HepG2 (cell line): Measurements from ENCODE around the gene RTN1. TPM values are rescaled to one million over a fixed set of nuclear protein-coding genes. Genes with fewer than 3 reads are reported as not detected.
A peak's percentile ranks its signal among the peaks of the same experiment; 100 is the strongest.

Source experiments
- CHD2 ChIP-seq: IDR thresholded peaks from 2 replicates; pipeline ENCODE4 v1.6.1; 2011; ENCODE audit warnings: low read depth, low read length, improper control_type of control experiment
- IRX3 ChIP-seq: sonication (generic); formaldehyde crosslinking; IDR thresholded peaks from 2 replicates; pipeline ENCODE4 v1.8.1; 2023; ENCODE audit warnings: mild to moderate bottlenecking, low read depth, missing genetic modification reagents, borderline replicate concordance
- MIXL1 ChIP-seq: IDR thresholded peaks from 2 replicates; pipeline ENCODE4 v1.6.1; 2016
- NFRKB ChIP-seq: fragments of 450-650 bp; IDR thresholded peaks from 2 replicates; pipeline ENCODE4 v1.6.1; 2017
- POLR2G ChIP-seq: fragments of 200-400 bp; formaldehyde crosslinking; IDR thresholded peaks from 2 replicates; pipeline ENCODE4 v1.6.1; 2018; ENCODE audit warnings: mild to moderate bottlenecking, low read depth, low read length, moderate library complexity
- TRIM24 ChIP-seq: sonication (generic); formaldehyde crosslinking; IDR thresholded peaks from 2 replicates; pipeline ENCODE4 v1.8.0; 2022; ENCODE audit warnings: mild to moderate bottlenecking, missing genetic modification reagents
- ZNF468 ChIP-seq: sonication (generic); formaldehyde crosslinking; IDR thresholded peaks from 2 replicates; pipeline ENCODE4 v1.8.0; 2022; ENCODE audit warnings: mild to moderate bottlenecking, moderate library complexity, missing genetic modification reagents
- ZNF776 ChIP-seq: sonication (generic); formaldehyde crosslinking; IDR thresholded peaks from 2 replicates; pipeline ENCODE4 v1.4.0; 2020; ENCODE audit warnings: mild to moderate bottlenecking, missing genetic modification reagents
- polyA plus RNA-seq, 8 experiments: library from polyadenylated mRNA; depleted of rRNA in 3 of 8; stranded (reverse) in 7 of 8; unstranded in 1 of 8; fragments of >200 nt; fragmentation: Illumina TruSeq in 4 of 8; extraction: Trizol in 4 of 8; gene quantifications; 2 replicates each; pipeline versions ENCODE4 v1.2.1 to v1.2.3, GENCODE V29; 2011 to 2016; ENCODE audit warnings: low read depth in 4 of 8, missing spikeins in 1 of 8, mixed read lengths in 1 of 8; ENCODE audit not compliant: insufficient read depth in 1 of 8
- total RNA-seq, 5 experiments: library from RNA; depleted of rRNA; stranded (reverse); fragments of >200 nt; fragmentation: Illumina TruSeq; extraction: Trizol; gene quantifications; 2 replicates each; pipeline ENCODE4 v1.2.3, GENCODE V29; 2016; ENCODE audit warnings: low read depth in 1 of 5
- TF ChIP-seq, protein P1 (sequence below): sonication (generic); formaldehyde crosslinking; IDR thresholded peaks from 2 replicates; pipeline ENCODE4 v1.4.0; 2020; ENCODE audit warnings: missing genetic modification reagents
- TF ChIP-seq, protein P2 (sequence below): IDR thresholded peaks from 2 replicates; pipeline ENCODE4 v1.6.1; 2016; ENCODE audit warnings: missing compliant biosample characterization, missing genetic modification reagents, borderline replicate concordance
- TF ChIP-seq, protein P3 (sequence below): sonication (generic); formaldehyde crosslinking; IDR thresholded peaks from 2 replicates; pipeline ENCODE4 v1.4.0; 2020; ENCODE audit warnings: missing genetic modification reagents
- TF ChIP-seq, protein P4 (sequence below), 2 experiments: sonication (generic) in 1 of 2; formaldehyde crosslinking in 1 of 2; IDR thresholded peaks; 2 replicates each; pipeline versions ENCODE4 v1.6.1 to v1.9.0; 2014 to 2022; ENCODE audit warnings: antibody characterized with exemption in 1 of 2, borderline replicate concordance in 1 of 2, inconsistent platforms in 1 of 2, low read depth in 1 of 2, missing genetic modification reagents in 1 of 2

The RTN1 gene
- total and polyA plus RNA-seq, 2 of the 13 experiments (the other 11 are each of a cell fraction or from before 2014, with no cell fraction given): 0.04 to 0.18 TPM

DNA sequence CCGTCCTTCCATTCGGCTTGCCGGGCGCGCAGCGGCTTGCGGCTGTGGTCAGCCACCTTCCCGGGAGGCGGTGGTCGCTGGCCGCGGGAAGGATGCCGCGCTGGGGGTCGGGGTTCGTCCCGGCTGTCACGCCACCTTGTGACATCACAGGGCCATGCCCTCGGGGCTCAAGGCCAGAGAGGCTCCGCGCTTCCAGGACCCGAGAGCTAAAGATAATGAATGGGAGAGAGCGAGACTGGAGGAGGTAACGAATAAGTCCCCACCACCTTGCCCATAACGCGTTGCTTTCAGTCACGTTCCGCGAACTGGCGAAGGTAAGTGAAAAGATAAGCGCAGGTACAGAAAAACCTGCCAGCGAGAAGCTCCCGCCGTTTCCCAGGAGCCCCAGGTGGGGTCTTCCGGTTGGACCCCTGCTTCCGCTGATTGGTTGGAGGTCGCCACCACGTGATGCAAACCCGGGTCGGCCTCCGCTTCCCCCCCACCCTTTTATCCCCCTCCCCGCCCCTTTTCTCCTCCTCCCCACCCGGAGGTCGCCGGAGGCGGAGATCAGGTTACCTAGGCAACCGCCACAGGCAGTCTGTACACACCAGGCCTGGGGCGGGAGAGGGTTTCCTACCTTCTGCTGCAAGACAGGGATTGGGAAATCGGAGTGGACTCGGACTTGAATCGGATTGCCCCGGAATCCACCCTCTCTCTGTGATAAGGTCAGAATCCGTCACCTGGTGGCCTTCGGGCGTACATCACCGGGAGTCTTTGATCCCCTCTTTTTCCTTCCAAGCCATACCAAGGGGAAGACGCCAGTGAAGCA, 49.2 kb upstream of the RTN1 start, which contains the start of gene LRRC9 (continued):
- TF ChIP-seq, protein P1, sequence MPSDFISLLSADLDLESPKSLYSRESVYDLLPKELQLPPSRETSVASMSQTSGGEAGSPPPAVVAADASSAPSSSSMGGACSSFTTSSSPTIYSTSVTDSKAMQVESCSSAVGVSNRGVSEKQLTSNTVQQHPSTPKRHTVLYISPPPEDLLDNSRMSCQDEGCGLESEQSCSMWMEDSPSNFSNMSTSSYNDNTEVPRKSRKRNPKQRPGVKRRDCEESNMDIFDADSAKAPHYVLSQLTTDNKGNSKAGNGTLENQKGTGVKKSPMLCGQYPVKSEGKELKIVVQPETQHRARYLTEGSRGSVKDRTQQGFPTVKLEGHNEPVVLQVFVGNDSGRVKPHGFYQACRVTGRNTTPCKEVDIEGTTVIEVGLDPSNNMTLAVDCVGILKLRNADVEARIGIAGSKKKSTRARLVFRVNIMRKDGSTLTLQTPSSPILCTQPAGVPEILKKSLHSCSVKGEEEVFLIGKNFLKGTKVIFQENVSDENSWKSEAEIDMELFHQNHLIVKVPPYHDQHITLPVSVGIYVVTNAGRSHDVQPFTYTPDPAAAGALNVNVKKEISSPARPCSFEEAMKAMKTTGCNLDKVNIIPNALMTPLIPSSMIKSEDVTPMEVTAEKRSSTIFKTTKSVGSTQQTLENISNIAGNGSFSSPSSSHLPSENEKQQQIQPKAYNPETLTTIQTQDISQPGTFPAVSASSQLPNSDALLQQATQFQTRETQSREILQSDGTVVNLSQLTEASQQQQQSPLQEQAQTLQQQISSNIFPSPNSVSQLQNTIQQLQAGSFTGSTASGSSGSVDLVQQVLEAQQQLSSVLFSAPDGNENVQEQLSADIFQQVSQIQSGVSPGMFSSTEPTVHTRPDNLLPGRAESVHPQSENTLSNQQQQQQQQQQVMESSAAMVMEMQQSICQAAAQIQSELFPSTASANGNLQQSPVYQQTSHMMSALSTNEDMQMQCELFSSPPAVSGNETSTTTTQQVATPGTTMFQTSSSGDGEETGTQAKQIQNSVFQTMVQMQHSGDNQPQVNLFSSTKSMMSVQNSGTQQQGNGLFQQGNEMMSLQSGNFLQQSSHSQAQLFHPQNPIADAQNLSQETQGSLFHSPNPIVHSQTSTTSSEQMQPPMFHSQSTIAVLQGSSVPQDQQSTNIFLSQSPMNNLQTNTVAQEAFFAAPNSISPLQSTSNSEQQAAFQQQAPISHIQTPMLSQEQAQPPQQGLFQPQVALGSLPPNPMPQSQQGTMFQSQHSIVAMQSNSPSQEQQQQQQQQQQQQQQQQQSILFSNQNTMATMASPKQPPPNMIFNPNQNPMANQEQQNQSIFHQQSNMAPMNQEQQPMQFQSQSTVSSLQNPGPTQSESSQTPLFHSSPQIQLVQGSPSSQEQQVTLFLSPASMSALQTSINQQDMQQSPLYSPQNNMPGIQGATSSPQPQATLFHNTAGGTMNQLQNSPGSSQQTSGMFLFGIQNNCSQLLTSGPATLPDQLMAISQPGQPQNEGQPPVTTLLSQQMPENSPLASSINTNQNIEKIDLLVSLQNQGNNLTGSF (CRISPR knock-in tag): peak; percentile 38; the same call in 1 of the 2 replicates
- TF ChIP-seq ZNF776 (CRISPR knock-in tag) (no peak), CHD2 (no peak), ZNF468 (CRISPR knock-in tag) (no peak), MIXL1 (CRISPR knock-in tag) (no peak), IRX3 (CRISPR knock-in tag) (no peak), NFRKB (no peak), TRIM24 (CRISPR knock-in tag) (no peak), POLR2G (peak; percentile 72)
- TF ChIP-seq, protein P2, sequence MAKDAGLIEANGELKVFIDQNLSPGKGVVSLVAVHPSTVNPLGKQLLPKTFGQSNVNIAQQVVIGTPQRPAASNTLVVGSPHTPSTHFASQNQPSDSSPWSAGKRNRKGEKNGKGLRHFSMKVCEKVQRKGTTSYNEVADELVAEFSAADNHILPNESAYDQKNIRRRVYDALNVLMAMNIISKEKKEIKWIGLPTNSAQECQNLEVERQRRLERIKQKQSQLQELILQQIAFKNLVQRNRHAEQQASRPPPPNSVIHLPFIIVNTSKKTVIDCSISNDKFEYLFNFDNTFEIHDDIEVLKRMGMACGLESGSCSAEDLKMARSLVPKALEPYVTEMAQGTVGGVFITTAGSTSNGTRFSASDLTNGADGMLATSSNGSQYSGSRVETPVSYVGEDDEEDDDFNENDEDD (CRISPR knock-in tag): peak; percentile 76; the same call in 1 of the 2 replicates
- TF ChIP-seq, protein P3, sequence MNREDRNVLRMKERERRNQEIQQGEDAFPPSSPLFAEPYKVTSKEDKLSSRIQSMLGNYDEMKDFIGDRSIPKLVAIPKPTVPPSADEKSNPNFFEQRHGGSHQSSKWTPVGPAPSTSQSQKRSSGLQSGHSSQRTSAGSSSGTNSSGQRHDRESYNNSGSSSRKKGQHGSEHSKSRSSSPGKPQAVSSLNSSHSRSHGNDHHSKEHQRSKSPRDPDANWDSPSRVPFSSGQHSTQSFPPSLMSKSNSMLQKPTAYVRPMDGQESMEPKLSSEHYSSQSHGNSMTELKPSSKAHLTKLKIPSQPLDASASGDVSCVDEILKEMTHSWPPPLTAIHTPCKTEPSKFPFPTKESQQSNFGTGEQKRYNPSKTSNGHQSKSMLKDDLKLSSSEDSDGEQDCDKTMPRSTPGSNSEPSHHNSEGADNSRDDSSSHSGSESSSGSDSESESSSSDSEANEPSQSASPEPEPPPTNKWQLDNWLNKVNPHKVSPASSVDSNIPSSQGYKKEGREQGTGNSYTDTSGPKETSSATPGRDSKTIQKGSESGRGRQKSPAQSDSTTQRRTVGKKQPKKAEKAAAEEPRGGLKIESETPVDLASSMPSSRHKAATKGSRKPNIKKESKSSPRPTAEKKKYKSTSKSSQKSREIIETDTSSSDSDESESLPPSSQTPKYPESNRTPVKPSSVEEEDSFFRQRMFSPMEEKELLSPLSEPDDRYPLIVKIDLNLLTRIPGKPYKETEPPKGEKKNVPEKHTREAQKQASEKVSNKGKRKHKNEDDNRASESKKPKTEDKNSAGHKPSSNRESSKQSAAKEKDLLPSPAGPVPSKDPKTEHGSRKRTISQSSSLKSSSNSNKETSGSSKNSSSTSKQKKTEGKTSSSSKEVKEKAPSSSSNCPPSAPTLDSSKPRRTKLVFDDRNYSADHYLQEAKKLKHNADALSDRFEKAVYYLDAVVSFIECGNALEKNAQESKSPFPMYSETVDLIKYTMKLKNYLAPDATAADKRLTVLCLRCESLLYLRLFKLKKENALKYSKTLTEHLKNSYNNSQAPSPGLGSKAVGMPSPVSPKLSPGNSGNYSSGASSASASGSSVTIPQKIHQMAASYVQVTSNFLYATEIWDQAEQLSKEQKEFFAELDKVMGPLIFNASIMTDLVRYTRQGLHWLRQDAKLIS: no peak
- TF ChIP-seq, protein P4, sequence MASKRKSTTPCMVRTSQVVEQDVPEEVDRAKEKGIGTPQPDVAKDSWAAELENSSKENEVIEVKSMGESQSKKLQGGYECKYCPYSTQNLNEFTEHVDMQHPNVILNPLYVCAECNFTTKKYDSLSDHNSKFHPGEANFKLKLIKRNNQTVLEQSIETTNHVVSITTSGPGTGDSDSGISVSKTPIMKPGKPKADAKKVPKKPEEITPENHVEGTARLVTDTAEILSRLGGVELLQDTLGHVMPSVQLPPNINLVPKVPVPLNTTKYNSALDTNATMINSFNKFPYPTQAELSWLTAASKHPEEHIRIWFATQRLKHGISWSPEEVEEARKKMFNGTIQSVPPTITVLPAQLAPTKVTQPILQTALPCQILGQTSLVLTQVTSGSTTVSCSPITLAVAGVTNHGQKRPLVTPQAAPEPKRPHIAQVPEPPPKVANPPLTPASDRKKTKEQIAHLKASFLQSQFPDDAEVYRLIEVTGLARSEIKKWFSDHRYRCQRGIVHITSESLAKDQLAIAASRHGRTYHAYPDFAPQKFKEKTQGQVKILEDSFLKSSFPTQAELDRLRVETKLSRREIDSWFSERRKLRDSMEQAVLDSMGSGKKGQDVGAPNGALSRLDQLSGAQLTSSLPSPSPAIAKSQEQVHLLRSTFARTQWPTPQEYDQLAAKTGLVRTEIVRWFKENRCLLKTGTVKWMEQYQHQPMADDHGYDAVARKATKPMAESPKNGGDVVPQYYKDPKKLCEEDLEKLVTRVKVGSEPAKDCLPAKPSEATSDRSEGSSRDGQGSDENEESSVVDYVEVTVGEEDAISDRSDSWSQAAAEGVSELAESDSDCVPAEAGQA (IDR thresholded peaks at IDR 0.05; ENCODE audit: low read depth): no peak
- TF ChIP-seq, protein P4 (CRISPR knock-in tag; IDR thresholded peaks at IDR 0.05; ENCODE audit: borderline replicate concordance): no peak
